Middle frontal gyrus (tissue), 1 donor: Measurements from ENCODE around the gene IFIH1.
A peak's percentile ranks its signal among the peaks of the same experiment; 100 is the strongest.

Source experiments
- DNase-seq: peaks from one replicate; pipeline ENCODE4 v3.0.0-alpha.2; 2015; ENCODE audit warnings: low spot score; ENCODE audit errors: extremely low spot score

The IFIH1 gene

DNA sequence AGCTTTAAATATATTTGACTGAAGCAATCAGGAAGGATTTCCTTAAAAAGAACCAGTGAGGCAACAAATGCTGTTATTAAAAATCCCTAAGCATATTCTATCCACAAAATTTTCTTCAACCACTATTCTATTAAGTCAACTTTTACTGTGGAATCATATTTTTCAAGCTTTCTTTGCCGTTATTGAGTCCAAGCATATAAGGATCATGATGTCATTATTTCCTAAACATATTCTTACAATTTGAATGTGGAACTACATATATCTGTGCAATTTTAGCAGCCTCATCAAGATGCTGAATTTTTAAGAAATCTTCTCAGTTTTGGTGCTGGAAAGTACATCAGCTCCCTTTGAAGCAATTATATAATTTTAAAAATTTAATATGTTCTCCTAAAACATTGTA, 5.6 kb downstream of the IFIH1 start:
- DNase-seq: no peak

DNA sequence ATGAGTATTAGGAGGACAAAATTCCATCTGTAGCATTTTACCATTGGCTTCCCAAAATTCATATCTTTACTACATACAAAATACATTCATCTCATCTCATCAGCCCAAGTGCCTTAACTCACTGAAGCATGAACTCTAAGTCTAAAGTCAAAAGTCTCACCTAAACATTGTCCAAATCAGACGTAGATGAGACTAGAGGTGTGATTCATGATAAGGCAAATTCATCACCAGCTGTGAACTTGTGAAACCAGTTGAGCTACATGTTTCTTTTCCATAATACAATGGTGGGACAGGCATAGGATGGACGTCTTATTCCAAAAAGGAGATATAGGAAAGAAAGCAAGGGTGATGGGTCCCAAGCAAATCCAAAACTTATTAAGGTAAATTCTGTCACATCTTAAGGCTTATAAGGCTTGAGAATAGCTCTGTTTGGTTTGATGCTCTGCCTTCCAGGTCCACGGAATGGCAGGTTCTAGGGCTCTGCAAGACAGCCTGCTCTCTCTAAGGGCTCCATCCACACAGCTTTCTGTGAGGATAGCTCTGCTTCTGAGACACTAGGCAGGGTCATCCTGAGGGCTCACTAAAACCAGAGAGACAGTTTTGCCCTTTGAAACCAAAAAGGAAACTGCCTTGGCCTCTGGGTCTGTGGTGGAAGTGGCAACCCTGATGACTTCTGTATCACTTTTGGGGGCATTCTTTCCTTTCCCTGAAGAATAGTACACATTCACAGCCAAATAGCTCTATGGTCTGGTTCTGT, 9.6 kb downstream of the IFIH1 start:
- no peak for DNase-seq

DNA sequence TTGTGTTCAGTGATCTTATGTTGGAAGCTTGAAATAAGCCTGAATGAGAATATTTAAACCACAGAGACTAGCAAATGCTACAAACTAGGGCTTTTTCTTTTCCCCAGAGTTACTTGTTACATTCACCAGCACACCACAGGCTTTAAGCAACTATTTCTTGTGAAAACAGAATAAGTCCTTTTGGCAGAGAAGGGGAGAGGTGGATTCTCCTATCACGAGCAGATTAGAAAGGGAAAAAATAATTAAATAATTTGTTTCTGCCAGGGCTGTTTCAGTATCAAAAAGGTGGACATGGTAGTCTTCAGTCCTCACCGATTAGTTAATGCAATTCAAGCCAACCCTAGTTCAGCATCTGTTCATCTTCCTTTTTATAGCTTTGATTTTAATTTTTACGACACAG, 12.6 kb downstream of the IFIH1 start:
- DNase-seq: no peak

DNA sequence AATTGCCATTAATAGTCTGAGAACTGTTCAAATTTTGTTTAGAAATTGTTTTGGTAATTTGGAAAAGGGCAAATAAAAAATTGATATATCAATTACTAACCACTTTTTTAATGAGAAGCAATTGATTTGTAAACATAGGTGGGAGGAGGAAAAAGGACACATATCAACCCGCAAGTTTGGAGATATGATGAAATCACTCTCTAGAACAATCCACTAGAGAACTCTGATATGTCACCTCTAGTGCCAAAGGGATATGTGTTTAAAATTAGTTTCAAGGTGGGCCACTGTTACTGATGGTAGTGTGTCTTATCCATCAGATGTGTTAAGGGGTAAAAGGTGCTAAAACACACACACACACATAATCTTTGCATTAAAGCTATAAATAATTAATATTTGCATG, 16.6 kb downstream of the IFIH1 start:
- DNase-seq: no peak

DNA sequence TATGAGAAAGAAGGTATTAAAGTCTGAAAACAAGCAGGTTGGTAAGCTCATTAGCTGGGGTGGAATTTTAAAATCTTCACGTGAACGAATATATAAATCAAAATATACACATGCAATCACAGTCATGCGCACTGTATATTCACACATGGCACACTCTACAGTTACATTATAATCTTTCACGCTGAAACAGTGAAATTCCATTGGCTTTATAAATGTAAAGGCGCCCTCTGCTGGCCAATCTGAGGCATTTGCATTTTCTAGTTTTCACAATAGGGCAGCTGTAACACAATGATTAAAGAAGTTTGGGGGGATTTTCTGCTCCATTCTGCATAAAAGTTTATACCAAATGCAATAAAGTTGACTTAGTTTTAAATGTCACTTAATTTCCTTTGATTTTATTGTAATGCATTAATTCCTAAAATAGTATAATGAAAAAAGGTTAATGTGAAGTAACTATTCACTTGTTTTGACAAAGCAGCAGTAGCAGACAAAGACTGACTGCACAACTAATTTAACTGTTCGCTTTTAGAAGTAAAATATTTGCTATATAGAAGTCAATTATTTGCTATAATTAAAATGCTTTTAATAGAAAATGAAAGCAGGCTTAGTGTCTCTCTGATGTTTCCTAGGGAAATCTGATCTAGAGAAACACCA, 17.2 kb downstream of the IFIH1 start:
- peak; percentile 54 for DNase-seq

DNA sequence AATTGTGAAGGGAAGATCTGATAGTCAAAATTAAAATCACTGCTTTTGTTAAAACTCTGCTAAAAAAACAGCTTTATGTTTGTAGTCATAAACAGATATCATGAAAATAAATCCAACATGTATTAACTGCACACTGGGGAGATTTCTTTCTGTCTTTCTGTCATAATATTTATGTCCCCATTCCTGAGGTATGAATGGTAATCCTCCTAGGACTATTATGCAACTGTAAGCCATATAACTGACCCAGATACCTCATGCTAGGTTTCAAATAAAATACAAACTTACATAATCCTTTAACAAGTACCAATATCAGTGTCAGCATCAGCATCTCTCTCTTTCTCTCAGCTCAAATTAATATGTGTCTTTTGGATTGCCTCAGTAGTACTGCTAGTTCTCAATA, 18.2 kb downstream of the IFIH1 start:
- no peak for DNase-seq

DNA sequence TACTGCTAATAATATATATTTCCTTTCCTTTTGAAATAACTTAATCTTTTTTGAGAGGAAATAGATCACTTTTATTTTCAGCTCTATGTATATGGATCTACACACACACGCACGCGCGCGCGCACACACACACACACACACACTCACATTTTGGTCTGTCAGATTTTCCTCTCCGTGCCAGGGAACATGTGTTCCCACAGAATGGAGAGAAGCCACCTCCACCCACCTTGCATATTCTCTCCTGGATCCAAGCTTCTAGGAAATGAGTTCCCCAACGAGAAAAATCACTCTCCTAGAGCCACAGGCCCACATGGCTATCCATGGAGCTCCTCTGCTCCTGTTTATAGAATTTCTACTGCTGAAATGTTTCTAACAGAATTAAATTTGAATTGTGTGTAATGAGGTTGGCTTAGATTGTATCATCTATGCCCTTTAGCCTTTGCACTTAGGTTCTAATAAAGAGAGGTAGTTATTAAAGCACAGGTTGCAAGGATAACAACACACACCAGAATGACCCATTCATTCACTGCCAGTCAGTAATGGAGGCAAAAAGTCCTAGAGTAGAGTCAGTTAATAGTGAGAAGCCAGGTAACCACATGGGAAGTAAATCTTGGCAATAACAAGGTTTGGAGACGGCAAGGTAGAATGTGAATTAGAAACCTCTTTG, 19.7 kb downstream of the IFIH1 start:
- peak; percentile 30 for DNase-seq

DNA sequence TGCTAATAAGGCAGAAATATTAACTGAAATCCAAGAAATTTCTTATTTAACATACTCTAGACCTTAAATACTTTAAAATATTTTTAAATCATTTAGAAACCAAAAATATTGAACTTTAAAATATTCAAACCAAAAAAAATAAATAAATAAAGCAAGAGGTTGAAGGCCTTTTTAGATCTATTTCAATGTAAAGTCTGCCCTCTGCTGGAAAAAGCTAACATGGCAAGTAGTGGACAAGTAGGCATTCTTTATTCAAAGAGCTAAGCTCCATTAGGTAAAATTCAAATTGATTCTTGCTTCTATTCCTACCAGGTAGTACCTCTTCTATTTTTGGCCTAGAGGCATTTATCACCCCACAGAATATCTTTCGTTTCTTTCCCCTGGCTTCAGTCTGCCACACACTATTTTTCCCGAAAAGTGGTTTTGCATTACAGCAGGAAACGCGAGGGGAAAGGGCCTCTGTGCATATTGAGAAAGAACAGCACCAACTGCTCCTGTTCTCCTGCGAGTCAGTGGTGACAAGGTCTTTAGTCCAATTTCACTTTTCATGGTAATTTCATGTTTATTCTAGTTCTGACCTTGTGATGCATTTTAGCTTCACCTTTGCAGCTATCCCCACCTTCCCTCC, 20.4 kb downstream of the IFIH1 start:
- peak; percentile 74 for DNase-seq

DNA sequence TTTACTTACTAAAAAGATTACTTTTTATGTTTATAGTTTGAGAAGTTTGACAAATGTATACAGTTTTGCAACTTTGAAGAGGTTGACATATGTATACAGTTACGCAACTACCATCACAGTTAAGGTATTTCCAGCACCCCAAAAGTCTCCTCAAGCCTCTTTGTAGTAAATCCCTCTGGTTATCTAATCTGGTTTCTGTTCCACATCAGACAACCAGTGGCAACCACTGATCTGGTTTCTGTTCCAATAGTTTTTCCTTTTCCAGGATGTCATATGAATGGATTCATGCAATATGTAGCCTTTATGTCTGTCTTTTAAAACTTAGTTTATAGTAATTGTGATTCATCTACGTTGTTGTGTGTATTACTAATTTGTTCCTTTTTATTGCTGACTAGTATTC, 23.5 kb downstream of the IFIH1 start:
- no peak for DNase-seq

DNA sequence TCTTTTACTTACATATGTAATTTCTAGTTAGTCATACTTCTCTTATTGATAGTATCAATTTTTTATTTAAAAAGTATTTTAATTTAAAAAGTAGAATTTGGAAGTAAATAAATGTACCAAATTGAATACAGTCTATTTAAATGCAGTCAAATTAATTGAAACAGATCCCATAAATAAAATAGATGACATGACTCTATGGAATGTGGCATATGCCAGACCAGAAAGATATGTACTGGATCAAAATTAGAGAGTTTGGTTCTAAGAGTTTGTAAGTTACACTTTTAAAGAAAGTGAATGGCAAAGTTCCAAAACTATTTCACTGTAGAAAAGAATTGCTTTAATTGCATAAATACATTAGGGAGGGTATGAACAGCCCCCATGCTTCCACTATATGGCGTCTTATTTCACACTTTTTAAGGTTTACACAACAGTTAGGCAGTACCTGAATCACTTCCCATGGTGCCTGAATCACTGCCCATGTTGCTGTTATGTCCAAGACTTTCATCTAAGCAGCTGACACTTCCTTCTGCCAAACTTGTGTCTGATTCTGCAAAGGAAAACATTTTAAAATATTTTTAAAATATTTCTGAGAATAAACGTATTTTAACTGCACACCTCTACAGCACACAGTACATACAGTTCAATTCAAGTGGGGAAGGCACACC, 25.2 kb downstream of the IFIH1 start:
- DNase-seq: no peak

DNA sequence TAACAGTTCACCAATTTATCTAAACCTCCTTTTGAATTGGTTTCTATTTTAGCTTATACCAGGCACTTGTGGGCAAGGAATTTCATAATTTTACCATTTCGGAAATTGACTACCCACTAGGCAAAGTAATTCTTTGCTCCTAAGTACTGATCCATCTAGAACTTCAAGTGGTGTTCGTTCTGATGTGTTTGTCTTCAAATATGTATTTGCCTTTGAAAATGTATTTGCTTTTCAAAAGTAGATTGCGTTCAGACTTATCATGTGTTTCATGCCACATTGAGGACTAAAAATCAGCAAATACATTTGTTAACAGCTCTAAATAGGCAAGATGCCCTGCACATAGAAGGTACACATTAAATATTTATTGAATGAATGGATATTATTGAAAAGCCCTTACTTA, 26.7 kb downstream of the IFIH1 start:
- no peak for DNase-seq

DNA sequence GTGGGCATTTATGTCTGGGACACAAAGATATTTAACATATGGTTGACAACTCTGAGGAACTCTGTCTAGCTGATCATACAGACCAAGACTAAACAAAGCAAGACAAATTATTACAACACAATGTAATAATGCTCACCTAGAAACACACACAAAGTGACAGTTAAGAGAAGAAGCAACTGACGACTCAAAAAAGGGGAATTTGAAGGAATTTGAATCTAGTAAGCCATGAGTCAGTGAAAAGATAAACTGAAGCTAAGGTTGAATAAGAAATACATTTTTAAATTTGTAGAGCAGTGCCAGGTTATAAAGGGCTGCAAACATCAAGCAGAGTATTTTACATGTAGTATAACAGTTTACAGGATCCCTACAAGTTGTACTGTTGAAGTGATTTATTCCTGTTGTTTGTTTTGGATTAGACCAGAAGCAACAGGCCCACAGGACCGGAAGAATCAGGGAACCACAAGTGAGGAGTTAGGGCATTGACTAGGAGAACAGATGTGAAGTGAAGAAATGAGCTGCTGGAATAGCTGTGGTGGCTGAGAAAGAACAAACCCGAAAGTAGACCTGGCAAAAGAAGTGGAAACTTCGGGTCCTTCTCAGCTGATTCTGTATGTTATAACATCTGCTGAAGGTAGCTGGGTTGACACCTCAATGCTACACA, 35.6 kb downstream of the IFIH1 start:
- DNase-seq: no peak

DNA sequence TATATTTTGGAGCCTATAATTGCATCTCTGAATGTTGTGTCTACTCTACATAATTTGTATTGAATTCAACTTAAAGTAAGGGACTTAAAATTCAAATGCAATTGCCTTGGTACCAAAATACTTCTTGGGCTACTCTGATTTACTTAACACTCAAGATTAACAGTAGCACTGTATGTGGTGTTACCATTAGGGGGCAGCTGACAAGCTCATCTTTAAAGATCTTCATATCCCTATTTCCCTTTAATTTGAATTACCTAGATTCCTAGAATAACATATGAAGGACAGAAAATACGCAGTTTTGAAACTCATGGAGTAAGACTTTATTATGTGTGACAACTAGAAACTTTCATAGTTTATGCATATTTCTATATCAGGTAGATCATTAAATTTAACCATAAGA, 37.8 kb downstream of the IFIH1 start:
- no peak for DNase-seq

DNA sequence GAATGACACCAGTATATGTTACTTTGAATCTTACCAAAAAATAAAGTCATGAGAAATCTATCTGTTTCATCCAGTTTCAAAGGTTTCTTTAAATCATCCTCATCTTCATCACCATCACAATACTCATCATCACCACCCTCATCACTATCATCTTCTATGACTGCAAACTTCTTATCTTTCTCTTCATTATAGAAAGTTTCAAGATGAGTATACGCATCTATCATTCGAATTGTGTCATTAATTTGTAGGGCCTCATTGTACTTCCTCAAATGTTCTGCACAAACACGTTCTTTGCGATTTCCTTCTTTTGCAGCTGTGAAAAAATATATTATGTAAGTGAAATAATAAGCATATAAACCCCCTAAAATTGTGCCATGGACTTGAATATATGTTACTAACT, 41.1 kb downstream of the IFIH1 start:
- no peak for DNase-seq

DNA sequence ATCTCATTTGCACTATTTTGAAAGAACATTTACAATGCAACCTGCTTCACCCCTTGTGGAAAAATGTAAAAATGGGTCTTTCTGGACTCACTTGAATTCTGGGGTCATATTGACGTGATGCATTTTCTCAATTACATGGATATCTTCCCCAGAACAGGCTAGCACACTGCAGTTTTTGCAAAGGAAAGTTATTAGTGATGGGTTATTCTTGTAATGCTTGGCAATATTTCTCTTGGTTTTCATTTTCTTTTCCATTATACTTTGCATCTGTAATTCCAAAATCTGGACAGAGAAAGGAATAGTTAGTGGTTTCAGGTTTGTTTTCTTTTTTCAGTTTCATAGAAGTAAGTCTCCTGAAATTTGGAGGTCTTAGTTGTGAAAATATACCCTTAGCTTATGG, 50.5 kb downstream of the IFIH1 start:
- no peak for DNase-seq

DNA sequence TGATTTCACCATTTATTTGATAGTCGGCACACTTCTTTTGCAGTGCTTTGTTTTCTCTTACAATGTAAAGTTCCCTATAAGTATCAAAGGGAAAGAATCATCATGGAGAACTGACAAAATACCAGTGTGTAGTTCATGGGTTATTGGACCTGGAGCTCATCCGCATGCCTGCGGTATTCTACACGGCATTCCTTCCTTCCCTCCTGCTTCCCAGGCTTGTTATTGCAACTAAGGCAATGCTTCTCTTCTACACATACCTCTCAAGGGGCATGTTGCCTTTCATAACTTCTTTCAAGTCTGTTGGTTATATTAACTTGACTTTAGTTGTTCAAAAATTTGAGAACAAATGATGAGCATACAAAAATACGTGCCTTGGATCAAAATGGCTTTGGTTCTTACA, 51.0 kb downstream of the IFIH1 start:
- no peak for DNase-seq

DNA sequence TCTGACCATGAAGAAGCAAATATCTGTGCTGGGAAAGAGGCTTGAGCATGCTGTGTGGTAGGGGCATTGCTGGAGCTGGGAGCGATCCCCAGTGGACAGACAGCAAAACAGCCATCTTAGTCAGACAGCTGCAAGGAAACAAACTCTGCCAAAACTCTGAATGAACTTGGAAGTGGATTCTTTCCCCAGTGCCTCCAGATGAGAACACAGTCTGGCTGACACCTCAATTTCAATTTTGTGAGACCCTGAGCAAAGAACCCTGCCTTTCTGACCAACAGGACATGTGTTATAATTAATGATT, 52.1 kb downstream of the IFIH1 start:
- DNase-seq: no peak

DNA sequence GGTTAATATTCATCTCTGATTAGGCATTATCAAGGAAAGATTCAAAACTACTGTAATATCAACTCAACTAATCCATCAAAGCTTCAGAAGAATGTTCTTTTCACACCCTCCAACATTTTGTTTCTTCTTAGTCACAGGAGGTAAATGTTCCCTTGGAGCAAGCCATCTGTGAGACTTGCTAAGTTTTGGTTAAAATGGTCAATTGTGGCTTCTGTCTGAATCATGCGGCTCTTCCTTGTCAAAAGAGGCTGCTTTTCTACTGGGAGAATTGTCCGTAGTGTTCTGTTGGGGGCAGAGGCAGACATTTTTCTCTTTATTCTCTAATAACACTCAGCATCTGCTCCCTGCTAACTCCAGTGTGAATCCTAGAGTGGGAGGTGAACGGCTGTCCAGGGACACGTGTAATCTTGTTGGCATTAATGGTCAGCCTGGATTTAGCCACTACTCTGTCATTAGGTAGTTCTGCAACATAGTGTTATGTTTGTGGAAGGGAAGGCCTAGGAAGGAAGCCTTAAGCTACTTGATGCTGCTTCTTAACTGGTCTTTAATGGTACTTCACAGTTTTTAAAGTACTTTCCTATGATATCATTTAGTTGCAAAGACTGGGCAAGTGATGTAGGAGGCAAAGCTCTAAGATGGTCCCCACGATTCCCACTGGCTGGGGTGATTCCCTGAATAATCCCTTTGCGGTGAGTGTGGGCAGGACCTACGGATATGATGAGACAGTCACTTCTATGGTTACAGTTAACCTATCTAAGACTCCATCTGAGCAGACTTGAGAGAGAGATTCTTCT, 52.6 kb downstream of the IFIH1 start:
- DNase-seq: no peak

DNA sequence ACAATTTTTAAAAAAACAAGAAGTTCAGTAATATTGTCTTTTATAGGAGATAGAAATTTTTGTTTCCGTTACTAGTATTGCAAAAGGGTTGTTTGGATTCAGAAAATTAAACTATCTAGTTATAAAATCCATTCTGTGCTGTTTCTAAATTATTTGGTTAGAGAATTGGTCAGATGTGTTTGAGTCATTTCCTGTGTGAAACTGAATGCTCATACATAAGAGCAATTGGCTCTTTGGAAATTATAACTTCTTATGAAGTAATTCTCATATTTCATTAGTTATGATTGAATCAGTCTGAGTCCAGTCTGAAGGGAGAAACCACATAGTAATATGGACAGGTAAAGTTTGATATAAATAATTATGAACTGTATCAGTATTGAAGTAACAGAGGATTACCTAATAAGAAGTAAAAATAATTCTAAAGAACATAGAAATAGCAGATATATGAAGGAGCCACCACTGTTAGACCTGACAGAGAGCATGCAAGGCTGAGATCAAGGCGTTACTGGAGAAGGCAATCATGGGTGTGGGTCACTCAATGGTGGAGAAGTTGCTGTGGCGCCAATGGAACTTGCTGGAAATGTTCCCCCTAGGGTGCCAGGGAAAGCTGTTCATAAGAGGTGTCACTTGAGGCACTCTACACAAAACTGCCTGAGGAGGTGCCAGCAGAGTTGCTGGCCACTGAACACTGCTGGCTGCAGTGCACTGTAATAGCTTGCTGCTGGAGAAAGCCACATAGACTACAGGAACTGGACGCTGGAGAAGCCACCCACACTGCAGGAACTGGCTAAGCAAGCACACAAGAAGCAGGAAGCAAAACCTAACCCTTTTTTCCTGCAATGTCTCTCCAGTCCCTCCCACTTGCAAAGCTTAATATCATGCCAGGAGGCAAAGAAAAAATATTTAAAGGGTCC, 57.2 kb downstream of the IFIH1 start:
- no peak for DNase-seq

DNA sequence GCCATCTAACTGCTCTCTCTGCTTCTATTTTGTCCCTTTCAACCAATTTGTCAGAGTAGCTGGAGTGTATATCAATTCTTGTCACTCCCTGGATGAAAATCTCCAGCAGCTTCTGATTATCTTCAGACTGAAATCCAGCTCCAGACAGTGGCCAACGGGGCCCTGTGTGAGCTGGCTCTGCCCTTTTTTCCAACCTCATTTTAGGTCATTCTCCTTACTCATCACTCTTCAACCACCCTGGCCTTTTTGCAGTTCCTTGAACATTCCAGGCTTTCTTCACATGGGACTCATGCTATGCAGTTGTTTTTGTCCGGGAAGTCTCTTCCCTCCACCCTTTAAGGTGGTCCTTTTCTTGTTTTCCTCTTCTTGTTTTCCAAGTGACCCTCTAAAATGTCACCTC, 59.8 kb downstream of the IFIH1 start:
- no peak for DNase-seq
